ENCODE data around the gene PIK3AP1.

DNA sequence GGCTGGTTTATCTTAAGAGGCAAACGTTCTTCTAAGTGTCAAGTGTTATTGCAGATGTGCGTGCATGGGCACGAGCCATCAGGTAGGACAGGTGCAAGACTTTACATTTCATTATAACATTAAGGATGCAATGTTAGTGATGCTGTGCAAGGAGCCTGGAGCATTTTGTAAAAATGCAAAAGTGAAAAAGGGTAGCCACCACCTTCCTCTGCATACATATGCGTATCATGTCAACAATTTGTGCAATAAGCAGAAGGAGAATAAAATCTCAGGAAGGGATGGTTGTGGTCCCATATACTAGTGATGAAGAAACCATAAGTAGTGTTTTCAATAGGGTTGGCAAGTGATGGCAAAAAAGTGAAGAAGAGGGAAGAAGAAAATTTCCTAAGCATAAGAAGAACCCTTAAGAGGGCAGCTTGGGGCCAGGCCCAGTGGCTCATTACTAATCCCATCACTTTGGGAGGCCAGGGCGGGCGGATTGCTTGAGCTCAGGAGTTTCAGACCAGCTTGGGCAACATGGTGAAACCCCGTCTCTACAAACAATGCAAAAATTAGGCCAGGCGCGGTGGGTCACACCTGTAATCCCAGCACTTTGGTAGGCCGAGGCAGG lies 7.5 kb downstream of the PIK3AP1 start:
- TF ChIP-seq, protein P1, sequence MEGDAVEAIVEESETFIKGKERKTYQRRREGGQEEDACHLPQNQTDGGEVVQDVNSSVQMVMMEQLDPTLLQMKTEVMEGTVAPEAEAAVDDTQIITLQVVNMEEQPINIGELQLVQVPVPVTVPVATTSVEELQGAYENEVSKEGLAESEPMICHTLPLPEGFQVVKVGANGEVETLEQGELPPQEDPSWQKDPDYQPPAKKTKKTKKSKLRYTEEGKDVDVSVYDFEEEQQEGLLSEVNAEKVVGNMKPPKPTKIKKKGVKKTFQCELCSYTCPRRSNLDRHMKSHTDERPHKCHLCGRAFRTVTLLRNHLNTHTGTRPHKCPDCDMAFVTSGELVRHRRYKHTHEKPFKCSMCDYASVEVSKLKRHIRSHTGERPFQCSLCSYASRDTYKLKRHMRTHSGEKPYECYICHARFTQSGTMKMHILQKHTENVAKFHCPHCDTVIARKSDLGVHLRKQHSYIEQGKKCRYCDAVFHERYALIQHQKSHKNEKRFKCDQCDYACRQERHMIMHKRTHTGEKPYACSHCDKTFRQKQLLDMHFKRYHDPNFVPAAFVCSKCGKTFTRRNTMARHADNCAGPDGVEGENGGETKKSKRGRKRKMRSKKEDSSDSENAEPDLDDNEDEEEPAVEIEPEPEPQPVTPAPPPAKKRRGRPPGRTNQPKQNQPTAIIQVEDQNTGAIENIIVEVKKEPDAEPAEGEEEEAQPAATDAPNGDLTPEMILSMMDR (conservative IDR thresholded peaks at IDR 0.05): no peak
- TF ChIP-seq EZH2 (IDR thresholded peaks at IDR 0.05; ENCODE audit: low read depth): no peak
